Adipocyte (in vitro differentiated cells): ENCODE measurements around the gene TMEM150C.
A peak's percentile ranks its signal among the peaks of the same experiment; 100 is the strongest.

Source experiments
- DNase-seq: peaks from one replicate; pipeline ENCODE4 v3.0.0-alpha.2; 2015; ENCODE audit warnings: low read depth
- H3K27me3 ChIP-seq: replicated peaks from 2 replicates; pipeline ENCODE4 v1.7.0; 2013; ENCODE audit warnings: mild to moderate bottlenecking, low read length, moderate library complexity; ENCODE audit not compliant: control insufficient read depth, insufficient read depth
- H3K36me3 ChIP-seq: 2 replicates; pipeline ENCODE4 v1.7.0; 2013; ENCODE audit warnings: low read length, mild to moderate bottlenecking, moderate library complexity; ENCODE audit not compliant: control insufficient read depth, insufficient read depth, severe bottlenecking
- H3K4me1 ChIP-seq: 2 replicates; pipeline ENCODE4 v1.7.0; 2013; ENCODE audit warnings: mild to moderate bottlenecking, low read length, moderate library complexity; ENCODE audit not compliant: control insufficient read depth, insufficient read depth
- H3K4me3 ChIP-seq: 2 replicates; pipeline ENCODE4 v1.7.0; 2013; ENCODE audit warnings: mild to moderate bottlenecking, low read length, moderate library complexity
- H3K9ac ChIP-seq: 2 replicates; pipeline ENCODE4 v1.7.0; 2013; ENCODE audit warnings: mild to moderate bottlenecking, low read length, moderate library complexity
- H3K9me3 ChIP-seq: 2 replicates; pipeline ENCODE4 v1.7.0; 2013; ENCODE audit warnings: mild to moderate bottlenecking, low read length, moderate library complexity; ENCODE audit not compliant: control insufficient read depth

TMEM150C gene

GRCh38 chr4:82561786-82562563 lies at the start of gene TMEM150C:
TSS of gene TMEM150C (minus strand) at chr4:82561988. CDS start at chr4:82504657, 57,331 bp downstream.
- Histone ChIP-seq H3K9ac (peak within 1 kb of the TSS; percentile 61), H3K9me3 (no peaks in the 10 kb centered on the region), H3K4me3 (peak within 1 kb of the TSS; percentile 83), H3K36me3 (no peaks in the 10 kb centered on the region), H3K4me1 (no peaks in the 10 kb centered on the region), H3K27me3 (peaks cover 21% of the 10 kb centered on the region)
- peak; percentile 40 for DNase-seq

- no peaks in the 10 kb centered on the region for H3K4me1 ChIP-seq
- no peaks in the 10 kb centered on the region for H3K36me3 ChIP-seq
- H3K27me3 ChIP-seq: peaks cover 11% of the 10 kb centered on the region
- no peak for DNase-seq
- H3K4me3 ChIP-seq: no peak overlapping the region
- no peak overlapping the region for H3K9ac ChIP-seq
- H3K9me3 ChIP-seq: no peaks in the 10 kb centered on the region
Measured at GRCh38 chr4:82611527-82611926, 49.7 kb upstream of the TMEM150C start.

GRCh38 chr4:82610041-82610440 lies 48.3 kb upstream of the TMEM150C start:
- DNase-seq: no peak
- Histone ChIP-seq H3K4me3 (no peak overlapping the region), H3K9ac (no peak overlapping the region), H3K9me3 (no peaks in the 10 kb centered on the region), H3K36me3 (no peaks in the 10 kb centered on the region), H3K27me3 (no peaks in the 10 kb centered on the region), H3K4me1 (peaks cover 4% of the 10 kb centered on the region)

GRCh38 chr4:82606622-82607021 lies 44.8 kb upstream of the TMEM150C start:
- no peaks in the 10 kb centered on the region for H3K9me3 ChIP-seq
- DNase-seq: no peak
- H3K4me1 ChIP-seq: peaks cover 22% of the 10 kb centered on the region
- no peak overlapping the region for H3K4me3 ChIP-seq
- H3K27me3 ChIP-seq: no peaks in the 10 kb centered on the region
- H3K36me3 ChIP-seq: no peaks in the 10 kb centered on the region
- H3K9ac ChIP-seq: no peak overlapping the region

GRCh38 chr4:82604522-82604921 lies 42.7 kb upstream of the TMEM150C start:
- H3K27me3 ChIP-seq: no peaks in the 10 kb centered on the region
- DNase-seq: no peak
- H3K4me3 ChIP-seq: no peak overlapping the region
- no peaks in the 10 kb centered on the region for H3K9me3 ChIP-seq
- no peak overlapping the region for H3K9ac ChIP-seq
- H3K4me1 ChIP-seq: peaks cover 30% of the 10 kb centered on the region
- no peaks in the 10 kb centered on the region for H3K36me3 ChIP-seq

GRCh38 chr4:82601242-82602015 lies 39.6 kb upstream of the TMEM150C start:
- H3K9me3 ChIP-seq: no peaks in the 10 kb centered on the region
- peaks cover 30% of the 10 kb centered on the region for H3K4me1 ChIP-seq
- peak overlapping the region; percentile 70 for H3K9ac ChIP-seq
- peak overlapping the region; percentile 66 for H3K4me3 ChIP-seq
- H3K27me3 ChIP-seq: peaks cover 13% of the 10 kb centered on the region
- DNase-seq: peak; percentile 49
- H3K36me3 ChIP-seq: no peaks in the 10 kb centered on the region

GRCh38 chr4:82599336-82599735 lies 37.5 kb upstream of the TMEM150C start:
- peaks cover 19% of the 10 kb centered on the region for H3K4me1 ChIP-seq
- DNase-seq: no peak
- no peak overlapping the region for H3K9ac ChIP-seq
- no peaks in the 10 kb centered on the region for H3K36me3 ChIP-seq
- H3K9me3 ChIP-seq: no peaks in the 10 kb centered on the region
- H3K27me3 ChIP-seq: peaks cover 22% of the 10 kb centered on the region
- no peak overlapping the region for H3K4me3 ChIP-seq

GRCh38 chr4:82594456-82594855 lies 32.7 kb upstream of the TMEM150C start:
- Histone ChIP-seq H3K9me3 (no peaks in the 10 kb centered on the region), H3K36me3 (no peaks in the 10 kb centered on the region), H3K4me1 (no peaks in the 10 kb centered on the region), H3K27me3 (peaks cover 58% of the 10 kb centered on the region), H3K9ac (no peak overlapping the region), H3K4me3 (no peak overlapping the region)
- DNase-seq: peak; percentile 16

- Histone ChIP-seq H3K4me3 (no peak overlapping the region), H3K36me3 (no peaks in the 10 kb centered on the region), H3K4me1 (no peaks in the 10 kb centered on the region), H3K9ac (no peak overlapping the region), H3K9me3 (no peaks in the 10 kb centered on the region), H3K27me3 (peaks cover 56% of the 10 kb centered on the region)
- no peak for DNase-seq
Measured at GRCh38 chr4:82593411-82593810, 31.6 kb upstream of the TMEM150C start.

- no peaks in the 10 kb centered on the region for H3K9me3 ChIP-seq
- no peak for DNase-seq
- peaks cover 48% of the 10 kb centered on the region for H3K27me3 ChIP-seq
- H3K4me1 ChIP-seq: no peaks in the 10 kb centered on the region
- no peak overlapping the region for H3K4me3 ChIP-seq
- H3K36me3 ChIP-seq: no peaks in the 10 kb centered on the region
- H3K9ac ChIP-seq: no peak overlapping the region
Measured at GRCh38 chr4:82592639-82593038, 30.9 kb upstream of the TMEM150C start.

GRCh38 chr4:82591592-82591991 lies 29.8 kb upstream of the TMEM150C start:
- H3K9ac ChIP-seq: no peak overlapping the region
- no peaks in the 10 kb centered on the region for H3K4me1 ChIP-seq
- H3K9me3 ChIP-seq: no peaks in the 10 kb centered on the region
- no peak for DNase-seq
- H3K27me3 ChIP-seq: peaks cover 45% of the 10 kb centered on the region
- no peak overlapping the region for H3K4me3 ChIP-seq
- H3K36me3 ChIP-seq: no peaks in the 10 kb centered on the region
